Breast epithelium (tissue), 3 donors: Measurements from ENCODE around the gene POLE2.

Experiments
- CTCF ChIP-seq, 3 donors: fragments of 450-650 bp; IDR thresholded peaks; one replicate each; pipeline ENCODE4 v1.5.1; 2016 to 2017; ENCODE audit warnings: antibody characterized with exemption in 3 of 3, mild to moderate bottlenecking in 3 of 3, moderate library complexity in 3 of 3
- POLR2A ChIP-seq: fragments of 450-650 bp; IDR thresholded peaks from one replicate; pipeline ENCODE4 v1.6.1; 2016; ENCODE audit warnings: antibody characterized with exemption, mild to moderate bottlenecking, moderate library complexity
- POLR2AphosphoS5 ChIP-seq, 3 donors: sonication (generic); formaldehyde crosslinking; IDR thresholded peaks; one replicate each; pipeline ENCODE4 v1.6.1; 2017; ENCODE audit warnings: antibody characterized with exemption in 3 of 3

- TF ChIP-seq CTCF (IDR thresholded peaks at IDR 0.05) (no peak), POLR2AphosphoS5 (IDR thresholded peaks at IDR 0.05) (no peak), POLR2A (no peak)
These were observed 47.2 kb downstream of the POLE2 start for GRCh38 chr14:49640540-49641417.
